Measurements from ENCODE around the gene CGREF1. TPM values are rescaled to one million over a fixed set of nuclear protein-coding genes. Genes with fewer than 3 reads are reported as not detected.

The CGREF1 gene
- polyA plus RNA-seq, 1 donor from 2014 or later = 24.5 TPM

DNA sequence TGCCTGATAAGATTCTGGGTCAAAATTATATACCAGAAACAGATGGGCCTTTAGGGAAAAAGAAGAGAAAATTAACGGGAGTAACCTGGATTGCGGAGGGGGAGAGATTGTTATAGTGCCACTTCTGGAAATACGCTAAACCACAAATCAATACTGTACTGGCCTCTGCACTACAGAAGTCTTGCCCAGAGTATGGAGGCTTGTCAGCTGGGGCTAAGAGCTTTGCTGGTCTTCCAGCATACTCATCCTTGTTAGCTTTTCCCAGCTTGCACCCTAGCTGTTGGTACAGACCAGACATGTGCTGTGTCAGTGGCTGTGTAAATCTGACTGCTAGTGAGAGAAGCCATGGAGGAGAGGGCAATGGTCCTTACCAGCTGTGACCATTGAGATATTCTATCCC, 58.6 kb downstream of the CGREF1 start:
- Histone ChIP-seq H2AFZ (ENCODE audit: low read depth, low read length) (no peak overlapping the region), H3K27ac (ENCODE audit: low read length) (no peak overlapping the region), H3K79me2 (replicated peaks; ENCODE audit: insufficient read depth, low read length) (no peaks in the 10 kb centered on the region), H3K27me3 (ENCODE audit: insufficient read depth, low read depth, low read length) (no peaks in the 10 kb centered on the region), H3K36me3 (ENCODE audit: insufficient read depth, low read length) (no peaks in the 10 kb centered on the region), H3K9me3 (ENCODE audit: low read length) (no peaks in the 10 kb centered on the region), H3K4me3 (ENCODE audit: low read length) (no peak overlapping the region), H3K9me2 (ENCODE audit: insufficient read depth, low read length) (no peaks in the 10 kb centered on the region), H4K20me1 (ENCODE audit: insufficient read depth) (no peaks in the 10 kb centered on the region), H3K9ac (ENCODE audit: low read length) (no peak overlapping the region), H3F3A (ENCODE audit: insufficient read depth, low read length, poor library complexity, severe bottlenecking) (no peaks in the 10 kb centered on the region), H3K4me2 (ENCODE audit: low read length) (no peak overlapping the region)
- TF ChIP-seq RAD21 (conservative IDR thresholded peaks at IDR 0.05) = no peak
- no peak for TF ChIP-seq SMC3 (conservative IDR thresholded peaks at IDR 0.05; ENCODE audit: poor library complexity)
- TF ChIP-seq MXI1 (conservative IDR thresholded peaks at IDR 0.05; ENCODE audit: poor library complexity, severe bottlenecking) = no peak
- TF ChIP-seq TAF1 (IDR thresholded peaks at IDR 0.05; ENCODE audit: low read depth) = no peak
- no peak for TF ChIP-seq REST (IDR thresholded peaks at IDR 0.05; ENCODE audit: borderline replicate concordance)
- no peak for TF ChIP-seq EZH2 (IDR thresholded peaks at IDR 0.05; ENCODE audit: borderline replicate concordance, insufficient read depth, low read length, poor library complexity, severe bottlenecking)
- TF ChIP-seq CTCF (IDR thresholded peaks at IDR 0.05; ENCODE audit: poor library complexity, severe bottlenecking) = no peak
- TF ChIP-seq POLR2AphosphoS5 (IDR thresholded peaks at IDR 0.05) = no peak
- TF ChIP-seq EP300 (conservative IDR thresholded peaks at IDR 0.05; ENCODE audit: poor library complexity, severe bottlenecking) = no peak

DNA sequence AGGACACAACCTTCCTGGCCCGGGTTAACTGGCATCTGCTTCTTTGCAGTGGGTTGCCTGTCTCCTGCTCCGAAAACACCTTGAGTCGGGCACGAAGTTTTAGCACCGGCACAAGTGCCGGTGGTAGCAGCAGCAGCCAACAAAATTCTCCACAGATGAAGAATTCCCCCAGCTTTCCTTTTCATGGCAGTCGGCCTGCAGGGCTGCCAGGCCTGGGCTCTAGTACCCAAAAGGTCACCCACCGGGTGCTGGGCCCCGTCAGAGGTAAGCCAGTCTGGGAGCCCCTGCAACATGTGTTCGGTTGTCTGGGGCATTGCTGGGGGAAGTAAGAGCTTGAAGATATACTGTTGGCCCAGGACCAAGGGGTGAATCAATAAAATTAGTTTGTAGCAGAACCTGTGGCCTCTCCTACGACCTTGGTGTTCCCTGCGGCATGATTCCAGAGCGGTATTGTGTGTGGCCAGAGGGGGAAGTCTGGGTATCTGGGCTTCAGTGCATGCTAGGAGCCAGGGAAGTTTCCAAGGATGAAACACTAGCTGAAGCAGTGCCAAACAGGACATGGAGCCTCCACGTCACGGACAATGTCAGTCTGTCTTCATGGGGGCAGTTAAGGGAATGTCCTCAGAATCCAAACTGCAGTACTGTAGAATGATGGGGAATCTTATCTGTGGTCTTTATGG, 59.6 kb downstream of the CGREF1 start:
- Histone ChIP-seq H3K9me2 (ENCODE audit: insufficient read depth, low read length) (no peaks in the 10 kb centered on the region), H3K9ac (ENCODE audit: low read length) (no peak overlapping the region), H4K20me1 (ENCODE audit: insufficient read depth) (no peaks in the 10 kb centered on the region), H3K27me3 (ENCODE audit: insufficient read depth, low read depth, low read length) (no peaks in the 10 kb centered on the region), H3K4me2 (ENCODE audit: low read length) (no peak overlapping the region), H3K4me3 (ENCODE audit: low read length) (no peak overlapping the region), H3F3A (ENCODE audit: insufficient read depth, low read length, poor library complexity, severe bottlenecking) (no peaks in the 10 kb centered on the region), H3K79me2 (replicated peaks; ENCODE audit: insufficient read depth, low read length) (no peaks in the 10 kb centered on the region), H3K27ac (ENCODE audit: low read length) (no peak overlapping the region), H2AFZ (ENCODE audit: low read depth, low read length) (no peak overlapping the region), H3K9me3 (ENCODE audit: low read length) (no peaks in the 10 kb centered on the region), H3K36me3 (ENCODE audit: insufficient read depth, low read length) (no peaks in the 10 kb centered on the region)
- no peak for TF ChIP-seq RAD21 (conservative IDR thresholded peaks at IDR 0.05)
- peak; percentile 7 for TF ChIP-seq POLR2AphosphoS5 (IDR thresholded peaks at IDR 0.05)
